ENCODE data around the gene GLUD1. TPM values are rescaled to one million over a fixed set of nuclear protein-coding genes. Genes with fewer than 3 reads are reported as not detected.

Gene GLUD1
- total RNA-seq, 1 experiment from 2014 or later, result 101 TPM

DNA sequence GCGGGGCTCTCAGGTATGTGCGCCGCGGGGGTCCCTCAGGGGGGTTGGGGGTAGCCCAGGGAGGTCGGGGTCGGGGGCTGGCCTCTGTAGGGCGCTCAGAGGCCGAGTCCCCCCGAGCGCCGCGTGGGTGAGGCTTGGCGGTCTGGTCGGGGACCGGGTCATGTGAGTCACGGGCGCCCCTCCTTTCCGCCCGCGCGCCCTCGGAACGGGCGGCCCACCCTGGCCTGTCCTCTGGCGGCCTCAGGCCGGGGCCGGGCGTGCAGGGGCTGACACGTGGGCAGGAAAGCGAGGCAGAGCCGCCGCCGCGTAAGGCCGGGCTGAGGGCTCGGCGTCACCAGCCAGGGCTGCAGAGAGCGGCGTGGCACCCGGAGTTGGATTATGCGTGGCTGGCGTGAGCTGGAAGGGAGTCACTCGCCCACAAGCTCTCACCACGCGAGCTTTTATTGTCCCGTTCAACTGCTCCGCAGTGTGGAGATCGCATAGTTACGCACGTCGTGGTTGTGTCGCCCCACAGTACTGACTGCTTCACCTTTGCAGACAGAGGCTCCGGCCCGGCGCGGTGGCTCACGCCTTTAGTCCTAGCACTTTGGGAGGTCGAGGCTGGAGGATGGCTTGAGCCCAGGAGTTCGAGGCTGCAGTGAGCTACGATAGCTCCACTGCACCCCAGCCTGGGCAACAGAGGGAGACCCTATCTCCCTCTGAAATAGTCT, 748 bp upstream of the GLUD1 start:
- no peak overlapping the region for H4K91ac ChIP-seq (ENCODE audit: insufficient read length, low read depth, low read length)
- H3K27ac ChIP-seq (ENCODE audit: insufficient read length, low read depth, low read length), result no peak overlapping the region
- Mint-ChIP-seq H3K27me3 (ENCODE audit: low read depth) (no peaks in the 10 kb centered on the region), H3K9me3 (peaks cover 0 to 3% of the 10 kb centered on the region in 2 experiments; a peak in 1 of 5 replicates), H3K4me3 (peak overlapping the region; percentile 74 to 88), H3K4me1 (peaks cover 31 to 34% of the 10 kb centered on the region in 2 experiments), H3K36me3 (ENCODE audit: insufficient read depth in 1 of 3, low read depth in 3 of 3) (peaks cover 4 to 22% (median 14%) of the 10 kb centered on the region in 3 experiments; a peak in 5 of 7 replicates), H3K27ac (peak overlapping the region; percentile 28 to 88 (median 83); a peak in 3 of 7 replicates)
- H3K4me2 ChIP-seq (ENCODE audit: insufficient read depth, insufficient read length, low read length), result peak overlapping the region; percentile 71
- H3T11ph ChIP-seq (ENCODE audit: low read length), result no peak overlapping the region
- no peak overlapping the region for H2BK20ac ChIP-seq (ENCODE audit: low read depth, low read length, poor library complexity, severe bottlenecking)
- no peaks in the 10 kb centered on the region for H3K79me1 ChIP-seq (ENCODE audit: insufficient read depth, low read depth, low read length, poor library complexity, severe bottlenecking)
- peak overlapping the region; percentile 84 for H3K18ac ChIP-seq (ENCODE audit: insufficient read length, low read depth, low read length)
- H3K14ac ChIP-seq (ENCODE audit: insufficient read depth, low read length), result peak overlapping the region; percentile 50
- H2BK15ac ChIP-seq (ENCODE audit: low read depth, low read length), result no peak overlapping the region
- H3K23me2 ChIP-seq (ENCODE audit: insufficient read length, low read depth, low read length, poor library complexity, severe bottlenecking), result peaks cover 6% of the 10 kb centered on the region
- no peaks in the 10 kb centered on the region for H4K20me1 ChIP-seq (ENCODE audit: control insufficient read depth, insufficient read depth, insufficient read length)
- no peak overlapping the region for H4K5ac ChIP-seq (ENCODE audit: insufficient read length, low read depth, low read length)
- no peak overlapping the region for H2BK5ac ChIP-seq (ENCODE audit: insufficient read length, low read length)
- no peak overlapping the region for H2AK5ac ChIP-seq (ENCODE audit: insufficient read length, low read length)
- H4K8ac ChIP-seq (replicated peaks; ENCODE audit: insufficient read length, low read depth, low read length), result no peak overlapping the region
- DNase-seq, result peak; percentile 70
- H3K23ac ChIP-seq (ENCODE audit: insufficient read length, low read depth, low read length), result no peak overlapping the region
- H2AFZ ChIP-seq (ENCODE audit: low read length), result no peak overlapping the region
- no peak overlapping the region for H3K4ac ChIP-seq (ENCODE audit: low read depth, low read length)
- no peaks in the 10 kb centered on the region for H3K9me3 ChIP-seq (ENCODE audit: control insufficient read depth, low read depth, low read length)
- TF ChIP-seq, protein P1, sequence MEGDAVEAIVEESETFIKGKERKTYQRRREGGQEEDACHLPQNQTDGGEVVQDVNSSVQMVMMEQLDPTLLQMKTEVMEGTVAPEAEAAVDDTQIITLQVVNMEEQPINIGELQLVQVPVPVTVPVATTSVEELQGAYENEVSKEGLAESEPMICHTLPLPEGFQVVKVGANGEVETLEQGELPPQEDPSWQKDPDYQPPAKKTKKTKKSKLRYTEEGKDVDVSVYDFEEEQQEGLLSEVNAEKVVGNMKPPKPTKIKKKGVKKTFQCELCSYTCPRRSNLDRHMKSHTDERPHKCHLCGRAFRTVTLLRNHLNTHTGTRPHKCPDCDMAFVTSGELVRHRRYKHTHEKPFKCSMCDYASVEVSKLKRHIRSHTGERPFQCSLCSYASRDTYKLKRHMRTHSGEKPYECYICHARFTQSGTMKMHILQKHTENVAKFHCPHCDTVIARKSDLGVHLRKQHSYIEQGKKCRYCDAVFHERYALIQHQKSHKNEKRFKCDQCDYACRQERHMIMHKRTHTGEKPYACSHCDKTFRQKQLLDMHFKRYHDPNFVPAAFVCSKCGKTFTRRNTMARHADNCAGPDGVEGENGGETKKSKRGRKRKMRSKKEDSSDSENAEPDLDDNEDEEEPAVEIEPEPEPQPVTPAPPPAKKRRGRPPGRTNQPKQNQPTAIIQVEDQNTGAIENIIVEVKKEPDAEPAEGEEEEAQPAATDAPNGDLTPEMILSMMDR (conservative IDR thresholded peaks at IDR 0.05), result no peak
- no peak overlapping the region for H2BK120ac ChIP-seq (ENCODE audit: low read depth, low read length, poor library complexity, severe bottlenecking)
- no peak overlapping the region for H3K56ac ChIP-seq (ENCODE audit: insufficient read length, low read depth, low read length)
- H3K4me1 ChIP-seq (ENCODE audit: insufficient read depth, low read length), result no peaks in the 10 kb centered on the region
- peak overlapping the region; percentile 61 for H3K9ac ChIP-seq (ENCODE audit: extremely low read depth, insufficient read length, low read length)
- peaks cover 7% of the 10 kb centered on the region; the same call in 1 of the 2 replicates for H3K79me2 ChIP-seq (ENCODE audit: insufficient read depth, low read length)
- H3K27me3 ChIP-seq (ENCODE audit: insufficient read depth, low read length), result no peaks in the 10 kb centered on the region
- no peak overlapping the region for H2BK12ac ChIP-seq (ENCODE audit: insufficient read length, low read depth, low read length)
- WGBS (ENCODE audit: extremely low coverage, insufficient read length, low lambda C conversion rate), result no CpG with 5 or more reads among the region's 60 CpGs

All from H9 (cell line).